Activated CD8-positive, alpha-beta memory T cell treated with anti-CD3 and anti-CD28 coated beads, Interleukin-2, amount 10 ng/mL, durations not matched to agents 7 days and 5 days (primary cell): ENCODE data around the gene SCT. TPM values are rescaled to one million over a fixed set of nuclear protein-coding genes. Genes with fewer than 3 reads are reported as not detected.

ENCODE experiments used
- ATAC-seq: fragments of 150-1000 bp; cut with Tn5 transposase; one replicate; pipeline ENCODE4 v1.10.0; 2021; ENCODE audit warnings: moderate library complexity
- CTCF ChIA-PET: fragments of 350-600 bp; sonication (Branson Sonifier 250); formaldehyde crosslinking; loops from one replicate; lab custom pipeline; 2021; ENCODE audit warnings: antibody characterized with exemption; lab: Charles Lee
- DNase-seq: peaks from one replicate; pipeline ENCODE4 v3.0.0-alpha.2; 2020
- H3K27ac Mint-ChIP-seq: one replicate; pipeline ENCODE4 v1.8.0; 2021; ENCODE audit warnings: mild to moderate bottlenecking, mixed read lengths
- H3K27me3 Mint-ChIP-seq: one replicate; pipeline ENCODE4 v1.8.0; 2021; ENCODE audit warnings: mixed read lengths
- H3K36me3 Mint-ChIP-seq: one replicate; pipeline ENCODE4 v1.8.0; 2021; ENCODE audit warnings: mild to moderate bottlenecking, mixed read lengths
- H3K4me1 Mint-ChIP-seq: one replicate; pipeline ENCODE4 v1.8.0; 2021; ENCODE audit warnings: mixed read lengths
- H3K4me3 Mint-ChIP-seq: one replicate; pipeline ENCODE4 v1.8.0; 2021; ENCODE audit warnings: mild to moderate bottlenecking, moderate library complexity, mixed read lengths
- H3K9me3 Mint-ChIP-seq: one replicate; pipeline ENCODE4 v1.8.0; 2022; ENCODE audit warnings: low read depth, mixed read lengths
- total RNA-seq, 2 experiments: library from RNA; stranded (reverse); gene quantifications; one replicate each; pipeline ENCODE4 v1.2.3, GENCODE V29; 2021

The SCT gene, protein sequence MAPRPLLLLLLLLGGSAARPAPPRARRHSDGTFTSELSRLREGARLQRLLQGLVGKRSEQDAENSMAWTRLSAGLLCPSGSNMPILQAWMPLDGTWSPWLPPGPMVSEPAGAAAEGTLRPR
- total RNA-seq: not detected

DNA sequence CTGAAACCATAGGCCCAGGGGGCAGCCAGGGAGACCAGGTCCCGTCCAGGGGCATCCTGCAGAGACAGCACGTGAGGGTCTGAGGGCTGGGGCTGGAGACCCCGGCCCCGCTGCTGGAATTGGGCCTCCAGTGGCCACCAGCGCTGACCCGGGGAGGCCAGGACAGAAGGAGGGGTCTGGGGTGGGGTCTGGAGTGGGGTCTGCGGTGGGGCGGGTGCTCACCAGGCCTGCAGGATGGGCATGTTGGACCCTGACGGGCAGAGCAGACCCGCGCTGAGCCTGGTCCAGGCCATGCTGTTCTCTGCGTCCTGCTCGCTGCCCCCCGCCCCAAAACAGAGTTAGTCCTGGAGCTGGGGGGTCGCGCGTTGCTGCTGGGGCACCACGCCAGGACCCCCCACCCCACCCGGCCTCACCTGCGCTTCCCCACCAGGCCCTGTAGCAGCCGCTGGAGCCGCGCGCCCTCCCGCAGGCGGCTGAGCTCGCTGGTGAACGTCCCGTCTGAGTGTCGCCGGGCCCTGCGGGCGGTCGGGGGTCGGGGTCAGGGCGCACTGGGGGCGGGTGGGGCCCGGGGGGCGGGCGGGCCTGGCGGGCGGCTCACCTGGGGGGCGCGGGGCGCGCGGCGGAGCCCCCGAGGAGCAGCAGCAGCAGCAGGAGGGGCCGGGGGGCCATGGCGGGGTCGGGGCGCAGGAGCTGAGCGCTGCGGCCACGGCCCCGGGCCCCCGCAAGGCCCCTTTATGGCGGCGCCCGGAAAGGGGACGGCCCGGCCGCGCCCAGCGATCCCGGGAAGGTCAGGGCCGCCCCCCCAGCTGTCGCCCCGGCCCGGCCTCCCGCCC is at the start of gene SCT:
Gene SCT (minus strand): TSS at position 707 of the 833 bp plus-strand sequence. CDS start 38 bp downstream, at position 669.
- Mint-ChIP-seq H3K4me3 (no peak within 1 kb of the TSS), H3K27ac (no peak within 1 kb of the TSS), H3K36me3 (peaks cover 4% of the 10 kb centered on the region), H3K9me3 (no peaks in the 10 kb centered on the region), H3K4me1 (peaks cover 20% of the 10 kb centered on the region), H3K27me3 (peaks cover 26% of the 10 kb centered on the region)
- no peak for DNase-seq
- CTCF ChIA-PET: no interaction called here
- ATAC-seq: no peak

DNA sequence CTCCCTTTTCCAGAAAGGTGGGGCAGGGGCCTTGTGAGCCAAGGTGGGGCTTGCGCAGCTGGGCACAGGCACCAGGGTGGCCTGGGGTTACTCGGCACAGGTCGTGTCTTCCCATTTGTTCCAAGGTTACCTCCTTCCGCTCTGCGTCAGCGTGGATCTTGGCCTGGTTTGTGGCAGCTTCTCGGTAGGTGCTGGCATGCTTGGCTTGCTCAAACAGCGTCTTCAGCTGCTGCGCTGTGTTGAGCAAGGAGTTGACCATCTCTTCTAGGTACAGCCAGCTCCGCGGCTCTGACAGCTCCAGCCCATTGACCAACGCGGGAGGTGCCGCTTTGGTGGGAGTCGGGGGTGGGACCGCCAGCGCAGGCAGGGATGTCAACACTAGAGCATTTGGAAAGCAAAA is 47.4 kb upstream of the SCT start:
- Mint-ChIP-seq H3K27me3 (no peaks in the 10 kb centered on the region), H3K36me3 (peaks cover 19% of the 10 kb centered on the region), H3K27ac (no peak overlapping the region), H3K4me3 (no peak overlapping the region), H3K9me3 (no peaks in the 10 kb centered on the region), H3K4me1 (no peaks in the 10 kb centered on the region)
- ATAC-seq (no peak), DNase-seq (no peak)
- CTCF ChIA-PET: interaction anchor here (0.8 to 1.1 kb wide), 2 partner anchors 15 to 86 kb away, joined by 3 read pairs; no protein-coding TSS in a partner anchor

DNA sequence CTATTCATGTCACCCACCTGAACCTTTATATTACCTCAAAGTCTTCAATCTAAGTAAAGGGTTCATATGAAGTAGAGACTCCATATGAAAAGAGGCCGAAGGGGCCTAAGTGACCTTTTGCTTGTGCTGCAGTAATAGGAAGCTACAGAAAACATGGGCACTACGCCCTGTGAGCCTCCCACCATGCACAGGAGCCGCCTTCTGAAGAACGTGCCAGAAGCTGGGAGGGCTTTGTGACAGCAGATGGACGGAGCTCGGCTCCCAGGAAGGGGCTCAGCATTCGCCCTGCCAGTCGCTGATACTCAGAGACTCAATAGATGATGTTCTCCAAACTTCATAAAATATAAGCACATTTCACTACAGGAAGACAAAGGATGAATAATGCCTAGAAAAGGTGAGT is 46.9 kb upstream of the SCT start:
- H3K27me3 Mint-ChIP-seq: no peaks in the 10 kb centered on the region
- H3K4me1 Mint-ChIP-seq: no peaks in the 10 kb centered on the region
- H3K27ac Mint-ChIP-seq: no peak overlapping the region
- CTCF ChIA-PET: interaction anchor here (0.8 to 1.1 kb wide), 2 partner anchors 14 to 86 kb away, joined by 3 read pairs; no protein-coding TSS in a partner anchor
- DNase-seq (no peak), ATAC-seq (no peak)
- H3K36me3 Mint-ChIP-seq: peaks cover 19% of the 10 kb centered on the region
- no peaks in the 10 kb centered on the region for H3K9me3 Mint-ChIP-seq
- H3K4me3 Mint-ChIP-seq: no peak overlapping the region

DNA sequence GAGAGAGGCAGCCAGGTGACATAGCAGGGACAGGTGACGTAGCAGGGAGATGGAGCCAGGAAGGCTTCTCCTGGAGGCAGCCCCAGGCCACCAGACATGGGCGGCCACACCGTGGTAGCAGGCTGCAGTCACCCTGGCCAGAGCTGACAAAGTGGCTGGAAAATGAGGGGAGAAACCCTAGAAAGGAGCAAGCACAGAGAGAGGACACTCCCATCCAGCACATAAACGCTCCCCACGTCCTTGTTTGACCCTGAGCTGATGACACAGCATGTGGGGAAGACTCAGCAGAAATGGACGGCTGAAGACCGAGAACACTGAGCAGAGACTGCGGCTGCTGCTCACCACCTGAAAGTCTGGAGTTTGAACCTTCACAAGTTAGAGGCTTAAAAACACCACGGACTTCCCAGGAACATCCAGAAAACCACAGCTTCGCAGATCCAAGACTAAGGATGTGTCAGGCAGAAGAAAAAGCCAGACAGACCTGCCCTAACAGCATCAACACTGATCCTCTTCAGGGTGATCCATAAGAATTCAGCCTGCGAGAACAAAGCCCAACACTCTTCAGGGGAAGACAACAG is 38.8 kb upstream of the SCT start:
- Mint-ChIP-seq H3K4me3 (no peak overlapping the region), H3K4me1 (no peaks in the 10 kb centered on the region), H3K36me3 (peaks cover 1% of the 10 kb centered on the region), H3K27me3 (no peaks in the 10 kb centered on the region), H3K9me3 (no peaks in the 10 kb centered on the region), H3K27ac (no peak overlapping the region)
- ATAC-seq: no peak
- DNase-seq: no peak
- CTCF ChIA-PET: interaction anchor here (0.6 to 1.4 kb wide), 3 partner anchors 24 to 81 kb away, joined by 3 to 4 read pairs (median 4); partner anchors contain the start of gene TMEM80

DNA sequence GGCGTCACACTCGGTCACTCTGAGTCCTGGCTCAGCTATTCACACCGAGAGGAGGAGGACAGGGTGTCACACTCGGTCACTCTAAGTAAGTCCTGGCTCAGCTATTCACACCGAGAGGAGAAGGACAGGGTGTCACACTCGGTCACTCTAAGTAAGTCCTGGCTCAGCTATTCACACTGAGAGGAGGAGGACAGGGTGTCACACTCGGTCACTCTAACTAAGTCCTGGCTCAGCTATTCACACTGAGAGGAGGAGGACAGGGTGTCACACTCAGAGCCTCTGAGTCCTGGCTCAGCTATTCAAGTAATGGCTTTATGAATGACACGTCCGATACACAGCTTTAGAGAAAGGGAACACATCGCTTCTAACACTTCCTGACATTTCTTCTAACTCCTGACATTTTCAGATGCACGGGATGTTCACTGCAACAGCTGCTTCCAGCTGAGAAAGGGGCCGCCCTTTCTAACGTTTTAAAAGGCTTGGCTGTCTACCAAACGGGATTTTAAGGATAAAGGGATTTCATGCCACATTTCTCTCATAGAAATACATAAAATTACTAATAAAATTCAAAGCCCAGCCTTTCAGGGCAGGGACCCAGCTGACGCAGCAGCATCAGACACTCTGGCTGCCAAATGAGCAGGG is 38.2 kb upstream of the SCT start:
- ATAC-seq (no peak), DNase-seq (no peak)
- H3K4me3 Mint-ChIP-seq: no peak overlapping the region
- CTCF ChIA-PET: interaction anchor here (0.6 to 1.4 kb wide), 3 partner anchors 23 to 80 kb away, joined by 3 to 4 read pairs (median 4); partner anchors contain the start of gene TMEM80
- H3K9me3 Mint-ChIP-seq: no peaks in the 10 kb centered on the region
- no peaks in the 10 kb centered on the region for H3K4me1 Mint-ChIP-seq
- peaks cover 1% of the 10 kb centered on the region for H3K36me3 Mint-ChIP-seq
- H3K27me3 Mint-ChIP-seq: no peaks in the 10 kb centered on the region
- no peak overlapping the region for H3K27ac Mint-ChIP-seq

DNA sequence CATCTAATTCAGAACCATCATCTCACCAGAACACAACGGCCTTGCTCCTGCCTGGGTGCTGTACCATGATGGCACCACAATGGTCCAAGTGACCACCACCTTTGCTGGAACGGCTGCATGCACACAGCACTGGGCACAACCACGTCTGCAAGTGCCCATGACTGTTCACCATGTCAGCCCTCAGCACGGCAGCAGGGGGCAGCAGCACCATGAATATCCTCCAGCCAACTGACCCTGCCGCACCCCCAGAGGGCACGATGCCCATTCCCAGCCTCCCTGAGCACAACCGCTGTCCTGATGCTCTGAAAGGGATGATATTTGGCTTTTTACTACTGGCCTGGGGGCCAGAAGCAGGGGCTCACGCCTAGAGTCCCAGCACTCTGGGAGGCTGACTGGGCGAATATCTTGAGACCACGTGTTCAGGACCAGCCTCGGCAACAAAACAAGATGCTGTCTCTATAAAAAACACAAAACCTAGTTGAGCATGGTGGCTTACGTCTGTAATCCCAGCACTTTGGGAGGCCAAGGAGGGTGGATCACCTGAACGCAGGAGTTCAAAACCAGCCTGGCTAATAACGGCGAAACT is 35.8 kb upstream of the SCT start:
- ATAC-seq: peak; percentile 68

DNA sequence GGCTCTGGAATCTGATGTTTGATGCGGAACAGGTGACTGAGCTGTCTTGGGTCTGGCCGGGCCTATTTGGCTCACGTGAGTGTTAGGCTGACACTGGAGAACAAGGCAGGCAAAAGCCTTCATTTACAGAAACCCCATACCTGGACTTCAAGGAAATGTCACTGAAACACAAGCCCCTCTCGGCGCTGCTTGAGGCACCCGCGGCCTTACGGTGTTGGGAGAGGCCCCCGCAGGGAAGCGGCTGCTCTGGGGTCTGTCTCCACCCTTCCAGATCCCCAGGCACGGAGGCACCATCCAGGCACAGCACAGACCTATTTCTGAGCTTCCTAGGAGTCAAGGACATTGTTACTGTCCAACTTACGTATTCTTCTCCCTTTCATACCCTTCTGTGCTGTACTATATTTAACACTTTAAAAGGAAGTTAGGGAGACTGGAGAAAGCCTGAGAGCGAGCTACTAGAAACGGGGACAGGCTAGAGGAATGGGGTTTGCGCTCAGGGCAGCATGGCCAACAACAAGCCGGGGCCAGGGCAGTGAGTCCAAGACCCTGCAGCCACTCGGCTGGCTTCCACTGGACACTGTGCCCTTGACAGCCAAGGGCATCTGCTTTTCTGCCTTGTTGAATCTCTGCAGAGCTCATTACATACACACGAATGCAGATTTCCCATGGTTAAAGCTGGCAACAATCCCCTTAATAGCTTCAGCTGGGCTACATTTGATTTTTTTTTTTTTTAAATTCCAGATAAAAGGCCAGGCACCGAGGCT is 33.9 kb upstream of the SCT start:
- Mint-ChIP-seq H3K27me3 (no peaks in the 10 kb centered on the region), H3K9me3 (no peaks in the 10 kb centered on the region), H3K36me3 (no peaks in the 10 kb centered on the region), H3K27ac (no peak overlapping the region), H3K4me3 (no peak overlapping the region), H3K4me1 (no peaks in the 10 kb centered on the region)
- no peak for DNase-seq
- CTCF ChIA-PET: interaction anchor here (2.1 to 2.7 kb wide), 2 partner anchors 62 to 65 kb away, joined by 11 to 21 read pairs; no protein-coding TSS in a partner anchor
- ATAC-seq: no peak

More for the DNA sequence above, 35.8 kb upstream of the SCT start:
- H3K27me3 Mint-ChIP-seq: no peaks in the 10 kb centered on the region
- H3K4me1 Mint-ChIP-seq: no peaks in the 10 kb centered on the region
- DNase-seq: peak; percentile 56
- no peak overlapping the region for H3K4me3 Mint-ChIP-seq
- no peaks in the 10 kb centered on the region for H3K36me3 Mint-ChIP-seq
- H3K27ac Mint-ChIP-seq: no peak overlapping the region
- H3K9me3 Mint-ChIP-seq: no peaks in the 10 kb centered on the region
- CTCF ChIA-PET: interaction anchor here (1.2 to 2.7 kb wide), 4 partner anchors 57 to 87 kb away, joined by 3 to 21 read pairs (median 8); partner anchors contain the start of gene PHRF1

DNA sequence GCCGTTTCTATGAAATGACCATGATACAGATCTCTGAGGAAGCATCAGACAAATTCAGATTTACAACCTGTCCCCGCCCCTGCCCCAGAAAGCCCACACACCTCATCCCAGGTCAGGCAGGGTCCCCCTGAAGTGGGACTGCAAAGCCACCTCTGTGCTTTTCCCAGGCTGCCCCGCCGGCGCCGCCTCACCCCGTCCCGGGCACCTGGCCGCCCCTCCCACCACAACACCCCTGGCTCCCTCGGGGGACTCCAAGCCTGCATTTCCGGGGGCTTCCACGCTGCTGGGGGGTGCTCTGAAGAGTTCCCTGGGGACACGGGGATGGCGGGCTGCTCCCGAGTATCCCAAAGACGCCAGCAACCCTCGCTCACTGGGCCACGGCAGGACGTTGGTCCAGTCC is 33.3 kb upstream of the SCT start:
- no peaks in the 10 kb centered on the region for H3K4me1 Mint-ChIP-seq
- H3K9me3 Mint-ChIP-seq: no peaks in the 10 kb centered on the region
- DNase-seq: no peak
- no peak overlapping the region for H3K4me3 Mint-ChIP-seq
- no peak for ATAC-seq
- CTCF ChIA-PET: interaction anchor here (2.7 kb wide), 1 partner anchor 66 kb away, joined by 21 read pairs; no protein-coding TSS in a partner anchor
- H3K36me3 Mint-ChIP-seq: no peaks in the 10 kb centered on the region
- H3K27me3 Mint-ChIP-seq: no peaks in the 10 kb centered on the region
- no peak overlapping the region for H3K27ac Mint-ChIP-seq

DNA sequence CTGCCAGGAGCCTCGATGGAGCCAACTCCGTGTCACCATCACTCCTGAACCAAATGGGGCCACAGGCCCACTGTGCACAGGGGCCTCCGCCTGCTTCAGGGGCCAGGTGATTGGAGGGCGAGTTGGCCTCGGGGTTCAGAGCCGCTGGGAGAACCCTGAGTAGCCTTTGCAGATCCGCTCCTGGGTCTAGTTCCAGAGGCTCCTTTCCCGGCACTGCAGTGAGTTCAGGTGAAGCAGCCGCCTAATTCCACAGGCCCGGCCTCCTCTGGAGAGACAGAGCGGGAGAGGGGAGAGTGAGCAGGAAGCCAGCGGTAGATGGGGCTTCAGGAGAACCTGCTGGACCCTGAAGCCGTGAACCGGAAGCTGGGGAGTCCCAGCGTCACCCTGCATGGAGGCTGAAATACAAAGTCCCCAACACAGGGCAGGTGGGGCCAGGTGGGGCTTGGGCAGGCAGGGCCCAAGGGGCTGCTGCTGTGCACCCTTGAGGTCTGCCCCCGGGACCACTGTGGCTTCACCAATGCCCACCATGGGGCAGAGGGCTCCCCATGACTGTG is 32.6 kb upstream of the SCT start:
- no peak for ATAC-seq
- Mint-ChIP-seq H3K9me3 (no peaks in the 10 kb centered on the region), H3K27me3 (no peaks in the 10 kb centered on the region), H3K36me3 (no peaks in the 10 kb centered on the region), H3K4me3 (no peak overlapping the region), H3K4me1 (no peaks in the 10 kb centered on the region), H3K27ac (no peak overlapping the region)
- DNase-seq: no peak
- CTCF ChIA-PET: interaction anchor here (0.9 to 1.1 kb wide), 2 partner anchors 14 to 64 kb away, joined by 3 to 4 read pairs; no protein-coding TSS in a partner anchor

DNA sequence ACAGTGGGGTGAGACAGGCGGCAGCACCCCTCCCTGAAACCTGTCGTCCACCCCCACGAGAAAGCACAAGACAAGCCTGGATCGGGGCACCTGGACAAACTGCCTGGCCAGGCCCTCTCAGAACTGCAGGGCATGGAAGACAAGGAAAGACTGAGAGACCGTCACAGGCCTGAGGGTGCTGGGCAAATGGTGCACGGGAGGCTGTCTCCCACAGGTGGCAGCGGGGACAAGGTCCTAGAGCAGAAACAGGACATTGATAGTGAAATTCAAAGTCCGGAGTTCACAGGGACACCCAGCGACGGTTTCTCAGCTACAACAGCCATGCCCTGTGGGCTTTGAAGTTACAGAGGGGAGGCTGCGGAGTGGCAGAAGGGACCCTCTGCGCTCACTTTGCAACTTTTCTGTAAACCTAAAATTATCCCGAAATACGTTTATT is 30.7 kb upstream of the SCT start:
- Mint-ChIP-seq H3K36me3 (no peaks in the 10 kb centered on the region), H3K27ac (no peak overlapping the region), H3K4me3 (no peak overlapping the region), H3K4me1 (no peaks in the 10 kb centered on the region), H3K27me3 (no peaks in the 10 kb centered on the region), H3K9me3 (no peaks in the 10 kb centered on the region)
- CTCF ChIA-PET: no interaction called here
- DNase-seq (no peak), ATAC-seq (no peak)

DNA sequence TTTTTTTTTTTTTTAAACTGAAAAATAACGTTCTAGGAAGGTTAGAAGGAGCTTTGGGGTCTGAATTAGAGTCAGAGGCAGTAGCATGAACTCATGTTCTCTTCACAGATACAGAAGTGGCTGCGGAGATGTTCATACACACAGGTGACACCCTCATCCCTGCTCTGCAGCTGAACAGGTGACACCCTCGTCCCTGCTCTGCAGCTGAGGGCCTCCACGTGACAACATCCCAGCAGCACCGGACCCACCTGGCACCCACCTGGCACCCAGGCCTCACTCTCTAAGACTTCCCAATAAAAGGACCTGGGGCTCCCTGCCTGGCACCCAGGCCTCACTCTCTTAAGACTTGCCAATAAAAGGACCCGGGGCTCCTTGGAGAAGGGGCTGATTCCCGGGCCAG is 29.9 kb upstream of the SCT start:
- H3K27me3 Mint-ChIP-seq: no peaks in the 10 kb centered on the region
- ATAC-seq (no peak), DNase-seq (no peak)
- H3K27ac Mint-ChIP-seq: no peak overlapping the region
- H3K36me3 Mint-ChIP-seq: no peaks in the 10 kb centered on the region
- CTCF ChIA-PET: interaction anchor here (1.2 kb wide), 1 partner anchor 40 kb away, joined by 3 read pairs; no protein-coding TSS in a partner anchor
- no peaks in the 10 kb centered on the region for H3K4me1 Mint-ChIP-seq
- no peak overlapping the region for H3K4me3 Mint-ChIP-seq
- no peaks in the 10 kb centered on the region for H3K9me3 Mint-ChIP-seq

DNA sequence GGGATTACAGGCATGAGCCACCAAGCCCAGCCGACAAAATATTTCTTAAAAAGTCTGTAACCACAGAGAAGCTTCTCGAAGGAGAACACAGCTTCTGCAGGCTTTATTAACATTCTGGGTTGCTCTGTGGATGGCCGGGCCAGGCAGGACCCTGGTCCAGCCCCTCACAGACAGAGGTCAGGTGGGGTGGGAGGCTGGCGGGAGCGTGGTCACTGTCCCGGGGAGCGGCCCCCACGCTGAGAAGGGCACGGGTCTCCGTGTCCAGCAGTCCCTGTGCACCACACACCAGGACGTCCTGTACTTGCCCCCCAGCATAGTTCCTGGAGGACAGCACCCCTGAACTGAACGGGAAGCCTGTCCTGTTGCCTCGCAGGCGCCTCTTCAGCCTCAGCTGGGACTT is 29.4 kb upstream of the SCT start:
- no peak overlapping the region for H3K27ac Mint-ChIP-seq
- H3K4me1 Mint-ChIP-seq: no peaks in the 10 kb centered on the region
- no peaks in the 10 kb centered on the region for H3K27me3 Mint-ChIP-seq
- no peaks in the 10 kb centered on the region for H3K9me3 Mint-ChIP-seq
- ATAC-seq: no peak
- H3K36me3 Mint-ChIP-seq: no peaks in the 10 kb centered on the region
- no peak for DNase-seq
- H3K4me3 Mint-ChIP-seq: no peak overlapping the region
- CTCF ChIA-PET: interaction anchor here (0.7 to 1.2 kb wide), 3 partner anchors 40 to 109 kb away, joined by 3 to 4 read pairs (median 3); no protein-coding TSS in a partner anchor
